COLO829 (cell line): ENCODE measurements around the gene MOGAT1.
"Not testable (repeated sequence)": the region's sequence is repeated elsewhere in the genome, so short reads cannot be mapped to it uniquely, and the experiment has no call there.

ENCODE experiments used
- DNase-seq: peaks from one replicate; pipeline ENCODE4 v3.0.0; 2012; ENCODE audit warnings: low spot score

The MOGAT1 gene

GRCh38 chr2:222670191-222671038 is 1.0 kb upstream of the MOGAT1 start:
- DNase-seq, result no peak

- DNase-seq, result no peak
These were observed 577 bp downstream of the MOGAT1 start for GRCh38 chr2:222672068-222672401.

GRCh38 chr2:222673273-222673672 is 1.8 kb downstream of the MOGAT1 start:
- DNase-seq, result no peak

GRCh38 chr2:222673883-222674282 is 2.4 kb downstream of the MOGAT1 start:
- DNase-seq, result no peak

- DNase-seq, result no peak
These were observed 6.5 kb downstream of the MOGAT1 start for GRCh38 chr2:222677981-222678380.

- DNase-seq, result no peak
These were observed 12.3 kb downstream of the MOGAT1 start for GRCh38 chr2:222683805-222684204.

- no peak for DNase-seq
These were observed 14.8 kb downstream of the MOGAT1 start for GRCh38 chr2:222686086-222686750.

GRCh38 chr2:222688917-222689316 is 17.5 kb downstream of the MOGAT1 start:
- no peak for DNase-seq

- DNase-seq, result no peak
These were observed 17.9 kb downstream of the MOGAT1 start for GRCh38 chr2:222689322-222689721.

GRCh38 chr2:222690564-222691200 is 19.2 kb downstream of the MOGAT1 start:
- peak; percentile 92 for DNase-seq

GRCh38 chr2:222693413-222693812 is 22.0 kb downstream of the MOGAT1 start:
- not testable (repeated sequence) for DNase-seq

- DNase-seq, result peak; percentile 50
These were observed 22.4 kb downstream of the MOGAT1 start for GRCh38 chr2:222693837-222694236.

GRCh38 chr2:222698276-222698675 is 26.8 kb downstream of the MOGAT1 start:
- DNase-seq, result no peak

- DNase-seq, result no peak
These were observed 29.8 kb downstream of the MOGAT1 start for GRCh38 chr2:222701233-222701632.

GRCh38 chr2:222701721-222702131 is 30.3 kb downstream of the MOGAT1 start:
- no peak for DNase-seq

GRCh38 chr2:222703091-222703490 is 31.6 kb downstream of the MOGAT1 start:
- no peak for DNase-seq

GRCh38 chr2:222703886-222704285 is 32.4 kb downstream of the MOGAT1 start:
- DNase-seq, result no peak

- DNase-seq, result no peak
These were observed 35.2 kb downstream of the MOGAT1 start for GRCh38 chr2:222706616-222707015.

- DNase-seq, result peak; percentile 40
These were observed 35.7 kb downstream of the MOGAT1 start for GRCh38 chr2:222707102-222707688.

GRCh38 chr2:222707689-222708273 is 36.3 kb downstream of the MOGAT1 start:
- DNase-seq, result peak; percentile 40

GRCh38 chr2:222708274-222708710 is 36.8 kb downstream of the MOGAT1 start:
- peak; percentile 37 for DNase-seq

GRCh38 chr2:222709191-222709891 is 37.9 kb downstream of the MOGAT1 start:
- peak; percentile 97 for DNase-seq
